Endothelial cell of umbilical vein (primary cell): Measurements from ENCODE around the gene LHFPL6. TPM values are rescaled to one million over a fixed set of nuclear protein-coding genes. Genes with fewer than 3 reads are reported as not detected.

ENCODE experiments used
- BruUV-seq: library from RNA; stranded (reverse); fragments of 400-500 nt; replicated peaks from 2 replicates; lab custom pipeline; 2021; lab: Mats Ljungman, UMichigan
- CTCF ChIA-PET: fragments of 300-600, 350-600 bp; sonication (Branson Sonifier 250); formaldehyde crosslinking; loops from one replicate; lab custom pipeline; 2021; ENCODE audit warnings: antibody characterized with exemption, inconsistent platforms; lab: Charles Lee
- POLR2A ChIA-PET: fragments of 300-600, 350-600 bp; sonication (Branson Sonifier 250); formaldehyde crosslinking; loops from one replicate; lab custom pipeline; 2021; ENCODE audit warnings: antibody characterized with exemption, inconsistent platforms; lab: Charles Lee
- DNase-seq: peaks from one replicate; pipeline ENCODE4 v3.0.0-alpha.2; 2011; ENCODE audit warnings: low read depth, low spot score
- FAIRE-seq: peaks from 2 replicates; lab custom pipeline; 2011; peaks lifted over from hg19 to GRCh38; lab: Jason Lieb, UNC
- H2AFZ ChIP-seq: 2 replicates; pipeline ENCODE4 v1.6.0; 2012; ENCODE audit warnings: low read depth, low read length, control low read depth, inconsistent platforms
- H3K27ac ChIP-seq: 2 replicates; pipeline ENCODE4 v1.5.1; 2011; ENCODE audit warnings: low read depth, mild to moderate bottlenecking, control low read depth, low read length, moderate library complexity; ENCODE audit not compliant: insufficient read depth
- H3K27me3 ChIP-seq, 2 experiments: 2 replicates each; pipeline versions ENCODE4 v1.6.0 to v1.6.1; 2011; ENCODE audit warnings: low read length in 2 of 2, mixed read lengths in 1 of 2; ENCODE audit not compliant: control insufficient read depth in 2 of 2, insufficient read depth in 2 of 2
- H3K36me3 ChIP-seq, 2 experiments: 2 replicates in 1 of 2; 3 replicates in 1 of 2; pipeline ENCODE4 v1.5.1; 2011; ENCODE audit warnings: low read length in 2 of 2, mild to moderate bottlenecking in 1 of 2, moderate library complexity in 1 of 2; ENCODE audit not compliant: control insufficient read depth in 2 of 2, insufficient read depth in 2 of 2; ENCODE audit errors: extremely low read depth in 1 of 2
- H3K4me1 ChIP-seq: 3 replicates; pipeline ENCODE4 v1.5.1; 2011; ENCODE audit warnings: mild to moderate bottlenecking, low read length; ENCODE audit not compliant: control insufficient read depth, insufficient read depth; ENCODE audit errors: extremely low read depth
- H3K4me2 ChIP-seq: 2 replicates; pipeline ENCODE4 v1.6.1; 2011; ENCODE audit warnings: low read length, control low read depth, mixed read lengths; ENCODE audit not compliant: insufficient read depth
- H3K4me3 ChIP-seq, 3 experiments: fragments of 200-600 bp in 1 of 3; sonication (generic), shearing (Covaris generic) in 1 of 3; replicated peaks in 1 of 3; 2 replicates each; pipeline ENCODE4 v1.5.1; 2011 to 2016; ENCODE audit warnings: control low read depth in 3 of 3, low read length in 3 of 3, mild to moderate bottlenecking in 2 of 3, inconsistent platforms in 1 of 3, low read depth in 1 of 3, moderate library complexity in 1 of 3; ENCODE audit not compliant: insufficient read depth in 1 of 3
- H3K79me2 ChIP-seq: 2 replicates; pipeline ENCODE4 v1.6.0; 2012; ENCODE audit warnings: low read length, inconsistent platforms; ENCODE audit not compliant: control insufficient read depth, insufficient read depth
- H3K9ac ChIP-seq: replicated peaks from 2 replicates; pipeline ENCODE3; 2011; ENCODE audit warnings: low read length, control low read depth; ENCODE audit not compliant: insufficient read depth; ENCODE audit errors: extremely low read depth
- H3K9me1 ChIP-seq: replicated peaks from 3 replicates; pipeline ENCODE4 v1.6.0; 2011; ENCODE audit warnings: mild to moderate bottlenecking, low read length; ENCODE audit not compliant: control insufficient read depth, insufficient read depth; ENCODE audit errors: extremely low read depth
- H3K9me3 ChIP-seq: replicated peaks from 2 replicates; pipeline ENCODE4 v1.5.1; 2012; ENCODE audit warnings: low read length, inconsistent platforms; ENCODE audit not compliant: control insufficient read depth, insufficient read depth
- H4K20me1 ChIP-seq: replicated peaks from 2 replicates; pipeline ENCODE3; 2011; ENCODE audit warnings: mild to moderate bottlenecking, low read length; ENCODE audit not compliant: control insufficient read depth, insufficient read depth; ENCODE audit errors: extremely low read depth
- CTCF ChIP-seq, 2 donors: IDR thresholded peaks; 1 replicate in 1 of 2; 2 replicates in 1 of 2; pipeline ENCODE4 v1.5.1; 2011; ENCODE audit warnings: low read length in 2 of 2, mild to moderate bottlenecking in 2 of 2, moderate library complexity in 2 of 2, control low read depth in 1 of 2, inconsistent platforms in 1 of 2, low read depth in 1 of 2; ENCODE audit not compliant: insufficient read depth in 1 of 2; ENCODE audit errors: extremely low read depth in 1 of 2
- EZH2 ChIP-seq: IDR thresholded peaks from 2 replicates; pipeline ENCODE4 v1.6.1; 2012; ENCODE audit warnings: borderline replicate concordance, low read depth, mild to moderate bottlenecking, moderate library complexity, low read length, inconsistent platforms; ENCODE audit not compliant: severe bottlenecking
- FOS ChIP-seq: IDR thresholded peaks from 2 replicates; pipeline ENCODE4 v1.6.1; 2011; ENCODE audit warnings: mild to moderate bottlenecking, low read length, moderate library complexity, borderline replicate concordance; ENCODE audit not compliant: insufficient read depth
- GATA2 ChIP-seq: IDR thresholded peaks from 2 replicates; pipeline ENCODE4 v1.7.0; 2011; ENCODE audit warnings: low read depth, mild to moderate bottlenecking, moderate library complexity, mixed read lengths, low read length; ENCODE audit not compliant: insufficient read length, insufficient read depth
- JUN ChIP-seq: IDR thresholded peaks from 2 replicates; pipeline ENCODE4 v1.6.1; 2011; ENCODE audit warnings: borderline replicate concordance, low read depth; ENCODE audit not compliant: insufficient read length, insufficient read depth
- MAX ChIP-seq: IDR thresholded peaks from 2 replicates; pipeline ENCODE4 v1.6.1; 2011; ENCODE audit not compliant: insufficient read depth, insufficient read length
- MYC ChIP-seq: IDR thresholded peaks from one replicate; pipeline ENCODE4 v1.6.1; 2011; ENCODE audit warnings: mild to moderate bottlenecking, low read depth, low read length
- POLR2A ChIP-seq: IDR thresholded peaks from 2 replicates; pipeline ENCODE4 v1.6.1; 2012; ENCODE audit warnings: low read depth, mild to moderate bottlenecking, control low read depth, low read length
- POLR2AphosphoS5 ChIP-seq: IDR thresholded peaks from 2 replicates; pipeline ENCODE4 v1.6.1; 2012; ENCODE audit warnings: low read depth, mild to moderate bottlenecking, control low read depth, low read length, moderate library complexity; ENCODE audit not compliant: insufficient read depth
- dilution Hi-C: fragments of 300-500 bp; cut with MboI; formaldehyde crosslinking; loops from one replicate; pipeline ENCODE4 v1.15.0; 2019; ENCODE audit warnings: low sequenced_read_pairs; ENCODE audit not compliant: extremely low pct_ligation_motif_present
- intact Hi-C: fragments of 100-400 bp; cut with micrococcal nuclease; formaldehyde crosslinking; loops from one replicate; pipeline ENCODE4 v1.10.0; 2022
- polyA plus RNA-seq, 4 experiments: library from polyadenylated mRNA; depleted of rRNA in 3 of 4; stranded (reverse) in 3 of 4; unstranded in 1 of 4; fragments of >200 nt; gene quantifications; 2 replicates each; pipeline versions ENCODE4 v1.2.1 to v1.2.3, GENCODE V29; 2011 to 2012; ENCODE audit warnings: missing spikeins in 1 of 4
- total RNA-seq: library from RNA; stranded (reverse); gene quantifications from 2 replicates; pipeline ENCODE4 v1.2.3, GENCODE V29; 2021

LHFPL6 gene
- total and polyA plus RNA-seq, 2 donors (not counting 3 experiments of a cell fraction or from before 2014, with no cell fraction given), result 17.5 to 19.4 TPM

- TF ChIP-seq FOS, result no peak
- TF ChIP-seq JUN, result no peak
- H3K4me3 ChIP-seq, result no peak overlapping the region
- no peaks in the 10 kb centered on the region for H3K79me2 ChIP-seq
- CTCF ChIA-PET, result no interaction called here
- no TSS peak for BruUV-seq
- DNase-seq, result no peak
- POLR2A ChIA-PET, result no interaction called here
- H3K9ac ChIP-seq, result no peak overlapping the region
- H3K9me3 ChIP-seq, result no peaks in the 10 kb centered on the region
- H3K36me3 ChIP-seq, result no peaks in the 10 kb centered on the region
- intact Hi-C loops (no loop called here), dilution Hi-C loops (no loop called here)
- no peaks in the 10 kb centered on the region for H4K20me1 ChIP-seq
- peaks cover 0 to 4% of the 10 kb centered on the region in 2 experiments for H3K27me3 ChIP-seq
- H2AFZ ChIP-seq, result no peak overlapping the region
- no peaks in the 10 kb centered on the region for H3K9me1 ChIP-seq
- no peak overlapping the region for H3K4me2 ChIP-seq
- no peak overlapping the region for H3K27ac ChIP-seq
- H3K4me1 ChIP-seq, result no peaks in the 10 kb centered on the region
- FAIRE-seq, result no peak
Measured at GRCh38 chr13:39399102-39399501, 203.9 kb downstream of the LHFPL6 start.

GRCh38 chr13:39397896-39398265 is 205.1 kb downstream of the LHFPL6 start:
- dilution Hi-C loops, result no loop called here

More at GRCh38 chr13:39397896-39398265, 205.1 kb downstream of the LHFPL6 start:
- BruUV-seq, result no TSS peak
- H3K4me2 ChIP-seq, result no peak overlapping the region
- no peak overlapping the region for H3K9ac ChIP-seq
- intact Hi-C loops, result no loop called here
- no peak for DNase-seq
- no peaks in the 10 kb centered on the region for H3K36me3 ChIP-seq
- H4K20me1 ChIP-seq, result no peaks in the 10 kb centered on the region
- FAIRE-seq, result no peak
- no peaks in the 10 kb centered on the region for H3K9me3 ChIP-seq
- H3K9me1 ChIP-seq, result no peaks in the 10 kb centered on the region
- CTCF ChIA-PET, result interaction anchor here (1.4 kb wide), 1 partner anchor 214 kb away, joined by 4 read pairs; no protein-coding TSS in a partner anchor
- no peaks in the 10 kb centered on the region for H3K79me2 ChIP-seq
- no peak overlapping the region for H3K27ac ChIP-seq
- TF ChIP-seq POLR2A (no peak), GATA2 (no peak), MYC (no peak), EZH2 (no peak), CTCF (IDR thresholded peaks at IDR 0.05; ENCODE audit: extremely low read depth in 1 of 2, insufficient read depth in 1 of 2, low read depth in 1 of 2, low read length in 2 of 2) (no peak), MAX (no peak), POLR2AphosphoS5 (no peak), FOS (no peak)
- H2AFZ ChIP-seq, result no peak overlapping the region
- POLR2A ChIA-PET, result no interaction called here
- H3K27me3 ChIP-seq, result peaks cover 0 to 4% of the 10 kb centered on the region in 2 experiments
- H3K4me3 ChIP-seq, result no peak overlapping the region
- no peaks in the 10 kb centered on the region for H3K4me1 ChIP-seq
